Ovary (tissue), 3 donors: ENCODE results near the gene GFRA1.

Experiments used
- EP300 ChIP-seq: sonication (generic); formaldehyde crosslinking; IDR thresholded peaks from one replicate; pipeline ENCODE4 v1.6.1; 2017; ENCODE audit warnings: antibody characterized with exemption
- POLR2A ChIP-seq: fragments of 450-650 bp; IDR thresholded peaks from one replicate; pipeline ENCODE4 v1.6.1; 2017; ENCODE audit warnings: antibody characterized with exemption, mild to moderate bottlenecking, moderate library complexity
- TF ChIP-seq, protein P1 (sequence below), 3 donors: fragments of 450-650 bp in 2 of 3; fragments of 200-600 bp in 1 of 3; IDR thresholded peaks; one replicate each; pipeline versions ENCODE4 v1.5.1 to v1.8.0; 2016 to 2022; ENCODE audit warnings: antibody characterized with exemption in 3 of 3, mild to moderate bottlenecking in 1 of 3
- donor health status: DM: no; HTN: no; CAD: no.

DNA sequence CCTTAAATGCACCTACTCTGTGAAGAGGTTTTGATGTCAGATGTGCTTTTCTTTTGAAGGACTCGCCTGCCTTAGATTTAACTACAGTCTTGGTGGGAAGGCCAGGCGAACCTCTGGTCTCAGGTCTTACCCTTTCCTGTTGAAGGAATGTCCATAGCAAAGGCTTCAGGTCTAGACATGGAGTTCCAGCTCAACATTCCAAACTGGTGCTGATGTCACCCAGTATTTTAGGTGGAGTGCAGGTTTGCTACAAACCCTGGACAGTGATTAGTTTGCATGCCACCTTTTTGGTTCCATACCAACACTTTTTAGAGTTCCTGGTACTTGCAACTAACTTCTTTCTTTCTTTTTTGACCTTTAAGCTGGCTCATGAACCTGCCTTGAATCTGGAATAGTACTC is 258.7 kb downstream of the GFRA1 start:
- TF ChIP-seq, protein P1, sequence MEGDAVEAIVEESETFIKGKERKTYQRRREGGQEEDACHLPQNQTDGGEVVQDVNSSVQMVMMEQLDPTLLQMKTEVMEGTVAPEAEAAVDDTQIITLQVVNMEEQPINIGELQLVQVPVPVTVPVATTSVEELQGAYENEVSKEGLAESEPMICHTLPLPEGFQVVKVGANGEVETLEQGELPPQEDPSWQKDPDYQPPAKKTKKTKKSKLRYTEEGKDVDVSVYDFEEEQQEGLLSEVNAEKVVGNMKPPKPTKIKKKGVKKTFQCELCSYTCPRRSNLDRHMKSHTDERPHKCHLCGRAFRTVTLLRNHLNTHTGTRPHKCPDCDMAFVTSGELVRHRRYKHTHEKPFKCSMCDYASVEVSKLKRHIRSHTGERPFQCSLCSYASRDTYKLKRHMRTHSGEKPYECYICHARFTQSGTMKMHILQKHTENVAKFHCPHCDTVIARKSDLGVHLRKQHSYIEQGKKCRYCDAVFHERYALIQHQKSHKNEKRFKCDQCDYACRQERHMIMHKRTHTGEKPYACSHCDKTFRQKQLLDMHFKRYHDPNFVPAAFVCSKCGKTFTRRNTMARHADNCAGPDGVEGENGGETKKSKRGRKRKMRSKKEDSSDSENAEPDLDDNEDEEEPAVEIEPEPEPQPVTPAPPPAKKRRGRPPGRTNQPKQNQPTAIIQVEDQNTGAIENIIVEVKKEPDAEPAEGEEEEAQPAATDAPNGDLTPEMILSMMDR (IDR thresholded peaks at IDR 0.05): no peak
- TF ChIP-seq POLR2A (no peak), EP300 (no peak)
